Measurements from ENCODE around the gene AKAP5. TPM values are rescaled to one million over a fixed set of nuclear protein-coding genes. Genes with fewer than 3 reads are reported as not detected.

AKAP5 gene
- total and polyA plus RNA-seq, 2 donors (not counting 1 experiment from before 2014, with no cell fraction given): 0.17 to 0.19 TPM

DNA sequence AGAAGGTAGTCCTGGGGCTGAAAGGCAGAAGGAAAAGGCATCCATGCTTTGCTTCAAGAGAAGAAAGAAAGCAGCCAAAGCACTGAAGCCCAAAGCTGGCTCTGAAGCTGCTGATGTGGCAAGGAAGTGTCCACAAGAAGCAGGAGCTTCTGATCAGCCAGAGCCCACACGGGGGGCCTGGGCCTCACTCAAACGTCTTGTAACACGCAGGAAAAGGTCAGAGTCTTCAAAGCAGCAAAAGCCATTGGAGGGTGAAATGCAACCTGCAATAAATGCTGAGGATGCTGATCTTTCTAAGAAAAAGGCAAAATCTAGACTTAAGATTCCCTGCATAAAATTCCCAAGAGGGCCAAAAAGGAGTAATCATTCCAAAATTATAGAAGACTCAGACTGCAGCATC is 3.2 kb downstream of the AKAP5 start:
- TF ChIP-seq, protein P1, sequence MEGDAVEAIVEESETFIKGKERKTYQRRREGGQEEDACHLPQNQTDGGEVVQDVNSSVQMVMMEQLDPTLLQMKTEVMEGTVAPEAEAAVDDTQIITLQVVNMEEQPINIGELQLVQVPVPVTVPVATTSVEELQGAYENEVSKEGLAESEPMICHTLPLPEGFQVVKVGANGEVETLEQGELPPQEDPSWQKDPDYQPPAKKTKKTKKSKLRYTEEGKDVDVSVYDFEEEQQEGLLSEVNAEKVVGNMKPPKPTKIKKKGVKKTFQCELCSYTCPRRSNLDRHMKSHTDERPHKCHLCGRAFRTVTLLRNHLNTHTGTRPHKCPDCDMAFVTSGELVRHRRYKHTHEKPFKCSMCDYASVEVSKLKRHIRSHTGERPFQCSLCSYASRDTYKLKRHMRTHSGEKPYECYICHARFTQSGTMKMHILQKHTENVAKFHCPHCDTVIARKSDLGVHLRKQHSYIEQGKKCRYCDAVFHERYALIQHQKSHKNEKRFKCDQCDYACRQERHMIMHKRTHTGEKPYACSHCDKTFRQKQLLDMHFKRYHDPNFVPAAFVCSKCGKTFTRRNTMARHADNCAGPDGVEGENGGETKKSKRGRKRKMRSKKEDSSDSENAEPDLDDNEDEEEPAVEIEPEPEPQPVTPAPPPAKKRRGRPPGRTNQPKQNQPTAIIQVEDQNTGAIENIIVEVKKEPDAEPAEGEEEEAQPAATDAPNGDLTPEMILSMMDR (conservative IDR thresholded peaks at IDR 0.05 in 1 of 2, IDR thresholded peaks at IDR 0.05 in 1 of 2; ENCODE audit: low read depth in 1 of 2, low read length in 2 of 2): no peak
- no peak for TF ChIP-seq EZH2 (IDR thresholded peaks at IDR 0.05; ENCODE audit: low read length, missing control alignments)

DNA sequence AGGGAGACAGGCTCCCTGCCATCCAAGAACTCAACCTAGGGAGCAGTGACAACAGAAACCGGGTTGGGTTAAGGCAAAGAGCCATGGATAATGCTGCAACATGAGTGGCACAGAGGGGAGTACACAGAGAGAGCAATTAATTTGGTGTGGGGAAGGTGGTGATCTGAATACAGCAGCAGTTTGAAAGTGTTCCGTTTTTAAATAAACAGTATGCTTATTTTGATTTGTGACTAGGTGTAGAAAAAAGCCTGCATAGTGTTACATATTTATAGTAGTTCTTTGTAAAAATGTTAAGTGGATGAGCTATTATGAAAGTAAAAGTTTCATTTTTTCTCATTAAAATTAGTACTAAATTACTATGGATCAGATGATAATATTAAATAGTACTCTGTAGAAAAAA is 8.7 kb downstream of the AKAP5 start:
- Histone ChIP-seq H3K36me3 (ENCODE audit: control insufficient read depth, insufficient read depth, low read length) (no peaks in the 10 kb centered on the region), H3K9ac (ENCODE audit: insufficient read depth, low read length) (no peak overlapping the region), H3K27me3 (ENCODE audit: control insufficient read depth, insufficient read depth, low read length) (no peaks in the 10 kb centered on the region), H3K9me3 (ENCODE audit: control insufficient read depth, insufficient read depth, low read depth, low read length) (no peaks in the 10 kb centered on the region), H3K27ac (ENCODE audit: insufficient read depth, low read length) (no peak overlapping the region), H4K20me1 (ENCODE audit: control insufficient read depth, extremely low read depth, insufficient read depth, low read length) (no peaks in the 10 kb centered on the region), H3K4me3 (replicated peaks in 1 of 4; ENCODE audit: control extremely low read depth in 1 of 4, insufficient read depth in 1 of 4, low read depth in 3 of 4, low read length in 4 of 4) (no peak overlapping the region), H2AFZ (ENCODE audit: low read length) (no peak overlapping the region), H3K4me2 (ENCODE audit: extremely low read depth, insufficient read depth, low read length) (no peak overlapping the region), H3K79me2 (ENCODE audit: control insufficient read depth, insufficient read depth, low read length) (no peaks in the 10 kb centered on the region), H3K4me1 (ENCODE audit: control insufficient read depth, extremely low read depth, insufficient read depth, low read length) (no peaks in the 10 kb centered on the region)
- TF ChIP-seq, protein P1 (conservative IDR thresholded peaks at IDR 0.05 in 1 of 2, IDR thresholded peaks at IDR 0.05 in 1 of 2; ENCODE audit: low read depth in 1 of 2, low read length in 2 of 2): no peak
- no peak for DNase-seq (ENCODE audit: low read depth in 2 of 2)

More for the DNA sequence above, 3.2 kb downstream of the AKAP5 start:
- Histone ChIP-seq H3K4me2 (ENCODE audit: extremely low read depth, insufficient read depth, low read length) (no peak overlapping the region), H3K27ac (ENCODE audit: insufficient read depth, low read length) (no peak overlapping the region), H4K20me1 (ENCODE audit: control insufficient read depth, extremely low read depth, insufficient read depth, low read length) (no peaks in the 10 kb centered on the region), H3K4me3 (replicated peaks in 1 of 4; ENCODE audit: control extremely low read depth in 1 of 4, insufficient read depth in 1 of 4, low read depth in 3 of 4, low read length in 4 of 4) (no peak overlapping the region), H3K36me3 (ENCODE audit: control insufficient read depth, insufficient read depth, low read length) (no peaks in the 10 kb centered on the region), H3K9ac (ENCODE audit: insufficient read depth, low read length) (no peak overlapping the region), H3K4me1 (ENCODE audit: control insufficient read depth, extremely low read depth, insufficient read depth, low read length) (no peaks in the 10 kb centered on the region), H3K27me3 (ENCODE audit: control insufficient read depth, insufficient read depth, low read length) (no peaks in the 10 kb centered on the region), H3K9me3 (ENCODE audit: control insufficient read depth, insufficient read depth, low read depth, low read length) (no peaks in the 10 kb centered on the region), H2AFZ (ENCODE audit: low read length) (no peak overlapping the region), H3K79me2 (ENCODE audit: control insufficient read depth, insufficient read depth, low read length) (no peaks in the 10 kb centered on the region)
- no peak for DNase-seq (ENCODE audit: low read depth in 2 of 2)

DNA sequence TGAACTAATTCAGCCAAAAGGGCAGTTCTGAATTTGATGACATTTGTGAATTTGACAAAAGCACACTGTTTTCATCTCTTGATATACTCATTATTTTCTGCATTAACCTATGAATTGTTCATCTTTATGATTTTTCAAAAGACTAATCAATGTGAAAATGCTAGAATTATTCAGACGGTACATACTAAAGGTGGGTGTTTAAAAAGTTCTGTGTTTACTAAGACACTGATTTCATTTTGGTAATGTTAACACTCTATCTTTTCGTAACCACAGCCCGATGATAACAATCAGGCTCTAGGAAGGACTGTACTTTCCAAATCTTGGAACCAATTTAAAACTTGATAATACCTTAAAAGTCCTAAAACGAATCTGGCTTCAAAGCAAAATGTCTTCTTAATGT is 9.4 kb downstream of the AKAP5 start:
- H3K4me3 ChIP-seq (replicated peaks in 1 of 4; ENCODE audit: control extremely low read depth in 1 of 4, insufficient read depth in 1 of 4, low read depth in 3 of 4, low read length in 4 of 4): no peak overlapping the region
- no peak for DNase-seq (ENCODE audit: low read depth in 2 of 2)
- H3K27me3 ChIP-seq (ENCODE audit: control insufficient read depth, insufficient read depth, low read length): no peaks in the 10 kb centered on the region
- no peaks in the 10 kb centered on the region for H3K4me1 ChIP-seq (ENCODE audit: control insufficient read depth, extremely low read depth, insufficient read depth, low read length)
- H3K27ac ChIP-seq (ENCODE audit: insufficient read depth, low read length): no peak overlapping the region
- TF ChIP-seq, protein P1 (conservative IDR thresholded peaks at IDR 0.05 in 1 of 2, IDR thresholded peaks at IDR 0.05 in 1 of 2; ENCODE audit: low read depth in 1 of 2, low read length in 2 of 2): no peak
- no peaks in the 10 kb centered on the region for H4K20me1 ChIP-seq (ENCODE audit: control insufficient read depth, extremely low read depth, insufficient read depth, low read length)
- no peak overlapping the region for H3K9ac ChIP-seq (ENCODE audit: insufficient read depth, low read length)
- no peak overlapping the region for H3K4me2 ChIP-seq (ENCODE audit: extremely low read depth, insufficient read depth, low read length)
- no peaks in the 10 kb centered on the region for H3K36me3 ChIP-seq (ENCODE audit: control insufficient read depth, insufficient read depth, low read length)
- no peaks in the 10 kb centered on the region for H3K79me2 ChIP-seq (ENCODE audit: control insufficient read depth, insufficient read depth, low read length)
- H2AFZ ChIP-seq (ENCODE audit: low read length): no peak overlapping the region
- no peaks in the 10 kb centered on the region for H3K9me3 ChIP-seq (ENCODE audit: control insufficient read depth, insufficient read depth, low read depth, low read length)

Measured in fibroblast of lung (primary cell).